ENCODE results near the gene CPLANE2.

CPLANE2 gene

GRCh38 chr1:16206547-16207317 lies 30.3 kb downstream of the CPLANE2 start:
- peak; percentile 92 for DNase-seq (ENCODE audit: low spot score)
- no peak for TF ChIP-seq CTCF (IDR thresholded peaks at IDR 0.05; ENCODE audit: extremely low read depth, missing control alignments)

- no peak for DNase-seq (ENCODE audit: low spot score)
- no peak for TF ChIP-seq CTCF (IDR thresholded peaks at IDR 0.05; ENCODE audit: extremely low read depth, missing control alignments)
These were observed 31.0 kb downstream of the CPLANE2 start for GRCh38 chr1:16205891-16206546.

GRCh38 chr1:16205334-16205671 lies 31.7 kb downstream of the CPLANE2 start:
- no peak for TF ChIP-seq CTCF (IDR thresholded peaks at IDR 0.05; ENCODE audit: extremely low read depth, missing control alignments)
- no peak for DNase-seq (ENCODE audit: low spot score)

- TF ChIP-seq CTCF (IDR thresholded peaks at IDR 0.05; ENCODE audit: extremely low read depth, missing control alignments) = peak; percentile 5
- DNase-seq (ENCODE audit: low spot score) = no peak
These were observed 32.2 kb downstream of the CPLANE2 start for GRCh38 chr1:16204634-16205333.

GRCh38 chr1:16204216-16204615 lies 32.8 kb downstream of the CPLANE2 start:
- no peak for TF ChIP-seq CTCF (IDR thresholded peaks at IDR 0.05; ENCODE audit: extremely low read depth, missing control alignments)
- DNase-seq (ENCODE audit: low spot score) = no peak

GRCh38 chr1:16203550-16203949 lies 33.4 kb downstream of the CPLANE2 start:
- DNase-seq (ENCODE audit: low spot score) = no peak
- TF ChIP-seq CTCF (IDR thresholded peaks at IDR 0.05; ENCODE audit: extremely low read depth, missing control alignments) = no peak
